ENCODE measurements around the gene KCNG2.

Gene KCNG2

DNA sequence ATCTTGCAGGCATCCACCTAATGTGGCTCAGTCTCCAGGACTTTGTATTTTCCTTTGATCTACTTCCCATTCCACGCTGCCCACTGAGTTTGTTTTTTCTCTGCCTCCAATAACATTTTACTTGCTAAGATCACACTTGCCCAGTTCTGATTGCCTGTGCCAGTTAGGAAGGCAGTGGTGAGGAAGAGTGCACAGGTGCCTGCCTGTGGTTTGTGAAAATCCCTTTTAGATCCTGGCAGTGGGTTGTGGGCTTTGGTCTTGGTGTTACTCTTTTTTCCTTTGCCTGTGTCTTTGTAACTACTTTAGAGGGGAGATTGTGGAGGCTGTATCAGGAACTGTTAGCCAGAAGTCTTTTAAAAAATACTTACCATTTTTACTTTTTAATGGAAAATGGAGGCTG lies 36.9 kb upstream of the KCNG2 start:
- no peak for DNase-seq (ENCODE audit: low read depth)
- TF ChIP-seq, protein P1, sequence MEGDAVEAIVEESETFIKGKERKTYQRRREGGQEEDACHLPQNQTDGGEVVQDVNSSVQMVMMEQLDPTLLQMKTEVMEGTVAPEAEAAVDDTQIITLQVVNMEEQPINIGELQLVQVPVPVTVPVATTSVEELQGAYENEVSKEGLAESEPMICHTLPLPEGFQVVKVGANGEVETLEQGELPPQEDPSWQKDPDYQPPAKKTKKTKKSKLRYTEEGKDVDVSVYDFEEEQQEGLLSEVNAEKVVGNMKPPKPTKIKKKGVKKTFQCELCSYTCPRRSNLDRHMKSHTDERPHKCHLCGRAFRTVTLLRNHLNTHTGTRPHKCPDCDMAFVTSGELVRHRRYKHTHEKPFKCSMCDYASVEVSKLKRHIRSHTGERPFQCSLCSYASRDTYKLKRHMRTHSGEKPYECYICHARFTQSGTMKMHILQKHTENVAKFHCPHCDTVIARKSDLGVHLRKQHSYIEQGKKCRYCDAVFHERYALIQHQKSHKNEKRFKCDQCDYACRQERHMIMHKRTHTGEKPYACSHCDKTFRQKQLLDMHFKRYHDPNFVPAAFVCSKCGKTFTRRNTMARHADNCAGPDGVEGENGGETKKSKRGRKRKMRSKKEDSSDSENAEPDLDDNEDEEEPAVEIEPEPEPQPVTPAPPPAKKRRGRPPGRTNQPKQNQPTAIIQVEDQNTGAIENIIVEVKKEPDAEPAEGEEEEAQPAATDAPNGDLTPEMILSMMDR (IDR thresholded peaks at IDR 0.05; ENCODE audit: low read length, missing control alignments), result no peak
- no peak overlapping the region for H3K4me3 ChIP-seq (replicated peaks; ENCODE audit: low read depth, low read length)

DNA sequence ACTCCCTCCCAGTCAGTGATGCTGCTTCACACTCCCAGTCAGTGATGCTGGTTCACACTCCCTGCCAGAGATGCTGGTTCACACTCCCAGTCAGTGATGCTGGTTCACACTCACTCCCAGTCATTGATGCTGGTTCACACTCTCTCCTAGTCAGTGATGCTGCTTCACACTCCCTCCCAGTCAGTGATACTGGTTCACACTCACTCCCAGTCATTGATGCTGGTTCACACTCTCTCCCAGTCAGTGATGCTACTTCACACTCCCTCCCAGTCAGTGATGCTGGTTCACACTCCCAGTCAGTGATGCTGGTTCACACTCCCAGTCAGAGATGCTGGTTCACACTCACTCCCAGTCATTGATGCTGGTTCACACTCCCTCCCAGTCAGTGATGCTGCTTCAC lies 34.3 kb upstream of the KCNG2 start:
- DNase-seq (ENCODE audit: low read depth), result no peak
- TF ChIP-seq, protein P1 (IDR thresholded peaks at IDR 0.05; ENCODE audit: low read length, missing control alignments), result no peak
- H3K4me3 ChIP-seq (replicated peaks; ENCODE audit: low read depth, low read length), result no peak overlapping the region

DNA sequence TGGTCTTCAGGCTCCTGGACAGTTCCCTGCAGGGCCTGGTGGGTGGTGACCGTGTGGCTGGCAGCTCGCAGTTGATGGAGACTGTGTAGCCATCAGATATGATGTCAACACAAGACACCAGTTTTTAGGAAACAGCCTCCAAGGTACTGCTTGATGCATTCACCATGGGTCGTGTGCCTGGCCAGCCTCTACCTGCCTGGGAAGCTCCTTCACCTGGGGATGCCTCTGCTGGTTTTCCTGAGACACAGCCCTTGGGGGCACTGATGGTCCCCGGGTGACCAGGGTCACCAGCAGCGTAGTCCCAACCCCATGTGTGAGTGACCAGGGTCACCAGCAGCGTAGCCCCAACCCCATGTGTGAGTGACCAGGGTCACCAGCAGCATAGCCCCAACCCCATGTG lies 33.6 kb upstream of the KCNG2 start:
- H3K4me3 ChIP-seq (replicated peaks; ENCODE audit: low read depth, low read length), result no peak overlapping the region
- DNase-seq (ENCODE audit: low read depth), result no peak
- TF ChIP-seq, protein P1 (IDR thresholded peaks at IDR 0.05; ENCODE audit: low read length, missing control alignments), result no peak

DNA sequence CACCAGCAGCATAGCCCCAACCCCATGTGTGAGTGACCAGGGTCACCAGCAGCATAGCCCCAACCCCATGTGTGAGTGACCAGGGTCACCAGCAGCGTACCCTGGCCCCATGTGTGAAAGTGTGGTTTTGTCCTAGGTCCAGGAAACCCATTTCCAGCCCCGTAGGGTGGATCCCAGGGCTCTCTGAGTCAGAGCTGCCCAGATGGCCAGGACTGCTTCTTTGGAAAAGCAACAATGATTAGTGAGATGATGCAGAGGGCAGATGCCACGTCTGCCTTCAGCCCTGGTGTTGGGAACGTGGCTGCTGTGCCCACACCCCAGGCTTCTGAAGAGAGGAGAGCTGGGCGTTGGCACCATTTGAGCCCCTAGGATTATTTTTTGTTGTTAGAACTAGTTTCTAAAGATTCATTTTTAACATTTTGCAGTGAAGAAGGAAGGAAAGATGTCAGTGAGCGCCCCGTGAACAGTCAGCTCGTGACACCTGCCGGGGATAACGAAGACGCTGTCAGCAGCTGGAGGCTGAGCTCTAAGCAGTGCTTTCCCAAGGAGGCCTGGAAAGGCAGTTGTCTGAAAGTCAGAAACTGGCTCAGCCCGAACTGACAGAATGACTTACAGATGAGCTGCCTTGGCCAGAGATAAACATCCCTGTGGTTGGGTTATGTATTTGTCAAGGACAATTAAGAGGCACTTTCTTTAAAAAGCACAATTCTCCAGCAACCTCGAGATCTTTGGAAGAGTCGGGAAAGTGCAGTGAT lies 32.1 kb upstream of the KCNG2 start:
- no peak for DNase-seq (ENCODE audit: low read depth)
- TF ChIP-seq, protein P1 (IDR thresholded peaks at IDR 0.05; ENCODE audit: low read length, missing control alignments), result no peak
- H3K4me3 ChIP-seq (replicated peaks; ENCODE audit: low read depth, low read length), result no peak overlapping the region

DNA sequence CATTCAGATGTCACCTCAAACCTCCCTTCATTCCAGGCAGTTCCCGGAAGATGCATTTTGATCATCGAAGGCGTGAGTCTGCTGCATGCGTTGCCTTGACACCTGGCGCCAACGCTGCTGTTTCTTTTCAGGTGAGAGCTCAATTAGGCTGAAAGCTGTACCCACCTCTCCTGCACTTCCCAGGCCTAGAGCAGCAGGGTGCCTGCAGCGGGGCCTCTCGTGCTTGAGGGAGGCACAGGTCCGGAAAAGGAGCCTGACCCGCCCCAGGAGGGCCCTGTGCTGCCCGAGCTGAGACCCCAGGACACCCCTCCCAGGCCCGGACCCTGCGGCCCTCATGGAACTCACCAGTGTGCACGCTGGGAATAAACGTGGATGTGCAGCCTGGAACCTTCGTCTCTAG lies 31.4 kb upstream of the KCNG2 start:
- H3K4me3 ChIP-seq (replicated peaks; ENCODE audit: low read depth, low read length), result no peak overlapping the region
- no peak for DNase-seq (ENCODE audit: low read depth)
- TF ChIP-seq, protein P1 (IDR thresholded peaks at IDR 0.05; ENCODE audit: low read length, missing control alignments), result no peak

DNA sequence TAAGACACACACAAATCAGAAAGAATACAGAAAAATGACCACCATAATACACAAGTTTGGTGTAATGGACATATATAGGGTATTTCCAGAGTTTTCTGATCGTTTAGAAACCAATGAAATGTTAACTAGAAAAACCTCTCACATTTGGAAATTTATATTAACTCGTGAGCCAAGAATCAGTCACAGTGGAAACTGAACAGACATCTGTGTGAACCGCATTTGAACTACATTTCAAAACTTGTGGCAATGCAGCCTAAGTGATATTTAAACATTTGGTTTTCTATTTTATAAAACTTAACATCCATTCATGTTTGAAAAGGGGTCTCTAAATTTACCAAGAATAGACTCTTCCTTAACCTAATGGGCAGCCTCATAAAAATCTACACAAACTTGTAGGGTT lies 29.0 kb upstream of the KCNG2 start:
- no peak for DNase-seq (ENCODE audit: low read depth)
- TF ChIP-seq, protein P1 (IDR thresholded peaks at IDR 0.05; ENCODE audit: low read length, missing control alignments), result no peak

More for the DNA sequence above, 29.0 kb upstream of the KCNG2 start:
- H3K4me3 ChIP-seq (replicated peaks; ENCODE audit: low read depth, low read length), result no peak overlapping the region
